HEK293 (cell line): ENCODE results near the gene GNG14.

ENCODE experiments used
- CTCF ChIA-PET: fragments of 350-600 bp; formaldehyde crosslinking; extraction: SDS; loops from one replicate; lab custom pipeline; 2021; ENCODE audit warnings: antibody characterized with exemption; lab: Yijun Ruan, JAX
- POLR2A ChIA-PET: fragments of 300-600 bp; formaldehyde crosslinking; extraction: SDS; loops from one replicate; lab custom pipeline; 2020; ENCODE audit warnings: antibody characterized with exemption, inconsistent platforms; lab: Yijun Ruan, JAX
- H3K27ac ChIP-seq: fragments of 200-500 bp; sonication (Bioruptor generic); 2 replicates; pipeline ENCODE4 v1.5.1; 2014; ENCODE audit warnings: low read depth, low read length, control low read depth, inconsistent platforms; ENCODE audit errors: extremely low read depth
- H3K36me3 ChIP-seq, 2 experiments: fragments of 200-500 bp in 1 of 2; sonication (Bioruptor generic) in 1 of 2; 1 replicate in 1 of 2; 2 replicates in 1 of 2; pipeline ENCODE4 v1.5.1; 2014 to 2017; ENCODE audit warnings: inconsistent platforms in 2 of 2, low read length in 2 of 2; ENCODE audit not compliant: control insufficient read depth in 2 of 2, insufficient read depth in 1 of 2
- H3K4me1 ChIP-seq: fragments of 200-500 bp; sonication (Bioruptor generic); 2 replicates; pipeline ENCODE4 v1.5.1; 2014; ENCODE audit warnings: mild to moderate bottlenecking, low read length, inconsistent platforms; ENCODE audit not compliant: control insufficient read depth, insufficient read depth
- H3K4me3 ChIP-seq: 2 replicates; pipeline ENCODE4 v1.5.1; 2011; ENCODE audit warnings: low read depth, mild to moderate bottlenecking, control low read depth, low read length, moderate library complexity
- H3K9me3 ChIP-seq: fragments of 200-500 bp; sonication (Bioruptor generic); 2 replicates; pipeline ENCODE4 v1.5.1; 2014; ENCODE audit warnings: low read depth, low read length, inconsistent platforms; ENCODE audit not compliant: control insufficient read depth, insufficient read depth
- BCL6B ChIP-seq: fragments of 450-650 bp; formaldehyde crosslinking; IDR thresholded peaks from 2 replicates; pipeline ENCODE4 v1.5.1; 2017; ENCODE audit warnings: missing biosample characterization, missing genetic modification characterization
- SALL2 ChIP-seq: fragments of 450-650 bp; formaldehyde crosslinking; IDR thresholded peaks from 2 replicates; pipeline ENCODE4 v1.5.0; 2017; ENCODE audit warnings: missing biosample characterization, mild to moderate bottlenecking, missing genetic modification characterization, borderline replicate concordance
- TCF7L2 ChIP-seq: IDR thresholded peaks from 2 replicates; pipeline ENCODE4 v1.6.1; 2011; ENCODE audit warnings: low read depth, mild to moderate bottlenecking, inconsistent platforms, low read length, moderate library complexity, borderline replicate concordance
- ZBTB1 ChIP-seq: fragments of 450-650 bp; formaldehyde crosslinking; IDR thresholded peaks from 2 replicates; pipeline ENCODE4 v1.5.1; 2016; ENCODE audit warnings: missing biosample characterization, missing genetic modification characterization
- ZBTB10 ChIP-seq: fragments of 450-650 bp; formaldehyde crosslinking; IDR thresholded peaks from 2 replicates; pipeline ENCODE4 v1.5.1; 2016; ENCODE audit warnings: missing biosample characterization, missing genetic modification characterization
- ZBTB11 ChIP-seq: fragments of 450-650 bp; formaldehyde crosslinking; conservative IDR thresholded peaks from 2 replicates; pipeline ENCODE4 v1.5.1; 2016; ENCODE audit warnings: low read depth, missing biosample characterization, missing genetic modification characterization
- ZFP69B ChIP-seq: fragments of 450-650 bp; formaldehyde crosslinking; IDR thresholded peaks from 2 replicates; pipeline ENCODE4 v1.5.1; 2016; ENCODE audit warnings: missing biosample characterization, missing genetic modification characterization
- ZIC2 ChIP-seq: fragments of 450-650 bp; formaldehyde crosslinking; IDR thresholded peaks from 2 replicates; pipeline ENCODE4 v1.5.1; 2016; ENCODE audit warnings: missing biosample characterization, missing genetic modification characterization
- ZNF132 ChIP-seq: fragments of 450-650 bp; formaldehyde crosslinking; IDR thresholded peaks from 2 replicates; pipeline ENCODE4 v1.5.1; 2017; ENCODE audit warnings: missing biosample characterization, missing genetic modification characterization, borderline replicate concordance
- ZNF148 ChIP-seq: fragments of 450-650 bp; formaldehyde crosslinking; IDR thresholded peaks from 2 replicates; pipeline ENCODE4 v1.5.0; 2017; ENCODE audit warnings: missing biosample characterization, missing genetic modification characterization, borderline replicate concordance
- ZNF214 ChIP-seq: fragments of 450-650 bp; formaldehyde crosslinking; IDR thresholded peaks from 2 replicates; pipeline ENCODE4 v1.5.1; 2017; ENCODE audit warnings: missing biosample characterization, mild to moderate bottlenecking, missing genetic modification characterization, borderline replicate concordance
- ZNF292 ChIP-seq: fragments of 450-650 bp; formaldehyde crosslinking; IDR thresholded peaks from 2 replicates; pipeline ENCODE4 v1.5.1; 2016; ENCODE audit warnings: low read depth, missing biosample characterization, missing genetic modification characterization, borderline replicate concordance
- ZNF354C ChIP-seq: fragments of 450-650 bp; formaldehyde crosslinking; IDR thresholded peaks from 2 replicates; pipeline ENCODE4 v1.5.1; 2016; ENCODE audit warnings: missing biosample characterization, missing genetic modification characterization, low read depth, borderline replicate concordance
- ZNF391 ChIP-seq: fragments of 450-650 bp; formaldehyde crosslinking; IDR thresholded peaks from 2 replicates; pipeline ENCODE4 v1.5.1; 2016; ENCODE audit warnings: low read depth, missing biosample characterization, missing genetic modification characterization, borderline replicate concordance
- ZNF501 ChIP-seq: fragments of 450-650 bp; formaldehyde crosslinking; IDR thresholded peaks from 2 replicates; pipeline ENCODE4 v1.5.1; 2016; ENCODE audit warnings: missing biosample characterization, missing genetic modification characterization
- ZNF560 ChIP-seq: fragments of 450-650 bp; formaldehyde crosslinking; IDR thresholded peaks from 2 replicates; pipeline ENCODE4 v1.5.1; 2017; ENCODE audit warnings: missing biosample characterization, missing genetic modification characterization, borderline replicate concordance
- ZNF585B ChIP-seq: fragments of 450-650 bp; formaldehyde crosslinking; IDR thresholded peaks from 2 replicates; pipeline ENCODE4 v1.5.1; 2016; ENCODE audit warnings: missing biosample characterization, missing genetic modification characterization
- ZNF610 ChIP-seq: fragments of 450-650 bp; formaldehyde crosslinking; IDR thresholded peaks from 2 replicates; pipeline ENCODE4 v1.5.1; 2016; ENCODE audit warnings: missing biosample characterization, missing genetic modification characterization, borderline replicate concordance
- ZNF677 ChIP-seq: fragments of 450-650 bp; IDR thresholded peaks from 2 replicates; pipeline ENCODE4 v1.5.0; 2018; ENCODE audit warnings: missing biosample characterization, mild to moderate bottlenecking, missing genetic modification characterization, moderate library complexity
- ZNF747 ChIP-seq: fragments of 450-650 bp; formaldehyde crosslinking; IDR thresholded peaks from 2 replicates; pipeline ENCODE4 v1.5.1; 2016; ENCODE audit warnings: missing biosample characterization, missing genetic modification characterization
- ZNF76 ChIP-seq: fragments of 450-650 bp; formaldehyde crosslinking; IDR thresholded peaks from 2 replicates; pipeline ENCODE4; 2016; ENCODE audit warnings: low read depth, missing biosample characterization, missing genetic modification characterization, borderline replicate concordance
- ZNF792 ChIP-seq: fragments of 450-650 bp; formaldehyde crosslinking; IDR thresholded peaks from 2 replicates; pipeline ENCODE4 v1.5.1; 2016; ENCODE audit warnings: missing biosample characterization, missing genetic modification characterization
- TF ChIP-seq, protein P1 (sequence below): fragments of 450-650 bp; formaldehyde crosslinking; IDR thresholded peaks from 2 replicates; pipeline ENCODE4 v1.5.1; 2017; ENCODE audit warnings: missing biosample characterization, mild to moderate bottlenecking, missing genetic modification characterization, moderate library complexity

Gene GNG14

DNA sequence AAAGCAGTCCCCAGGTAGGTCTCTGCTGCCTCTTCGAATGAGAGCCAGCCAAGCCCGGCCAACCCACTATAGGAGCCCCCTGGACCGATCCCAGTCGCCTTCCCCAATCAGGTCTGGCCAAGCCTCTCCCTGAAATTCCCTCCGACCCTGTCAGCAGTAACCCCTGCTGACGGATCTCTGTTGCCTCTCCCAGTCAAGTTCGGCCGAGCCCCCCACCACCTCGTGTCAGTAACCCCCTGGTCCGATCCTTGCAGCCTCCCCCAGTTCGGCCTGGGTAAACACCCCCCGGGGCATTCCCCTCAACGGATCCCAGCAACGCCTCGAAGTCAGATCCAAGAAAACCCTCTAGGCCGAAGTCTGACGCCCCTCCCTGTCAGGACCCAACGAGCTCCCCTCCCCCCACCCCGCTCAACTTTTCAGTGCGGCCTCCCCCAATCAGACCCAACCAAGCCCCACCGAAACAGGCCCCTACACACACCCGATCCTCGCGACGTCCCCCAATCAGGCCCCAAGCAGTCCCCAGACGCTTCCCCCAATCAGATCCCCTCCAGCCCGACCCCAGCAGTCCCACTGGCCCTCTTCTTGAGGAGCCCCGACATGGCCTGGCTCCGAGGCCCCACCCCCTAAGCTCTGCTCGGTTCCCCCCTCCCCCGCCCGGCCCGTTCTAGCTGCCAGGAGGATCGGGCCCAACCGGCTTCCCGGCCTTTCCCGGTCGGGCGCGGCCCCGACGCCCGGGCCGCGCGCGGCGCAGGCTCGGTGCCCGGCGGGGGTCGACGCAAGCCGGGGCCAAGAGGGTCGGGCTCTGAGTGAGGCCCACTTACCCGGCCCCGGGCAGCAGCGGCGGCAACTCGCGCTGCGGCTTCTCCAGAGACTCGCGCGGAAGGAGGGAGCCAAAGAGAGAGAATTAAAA is 34.1 kb downstream of the GNG14 start:
- POLR2A ChIA-PET = interaction anchor here (0.6 to 5.1 kb wide), 14 partner anchors 10 to 169 kb away, joined by 3 to 89 read pairs (median 4); partner anchors contain the start of genes FBXW9, GCDH, GET3 and JUNB
- Histone ChIP-seq H3K36me3 (peaks cover 19 to 36% of the 10 kb centered on the region in 2 experiments; a peak in 2 of 3 replicates), H3K9me3 (no peaks in the 10 kb centered on the region), H3K4me1 (no peaks in the 10 kb centered on the region), H3K4me3 (peak overlapping the region; percentile 79), H3K27ac (peak overlapping the region; percentile 97)
- CTCF ChIA-PET = interaction anchor here (0.6 to 3.3 kb wide), 8 partner anchors 12 to 337 kb away, joined by 3 to 19 read pairs (median 4); partner anchors contain the start of gene TRIR
- TF ChIP-seq ZNF214 (tag by site-specific recombination) (no peak), SALL2 (no peak), TCF7L2 (no peak; the same call in 1 of the 2 replicates), ZNF292 (tag by site-specific recombination) (no peak), ZNF132 (tag by site-specific recombination) (no peak), ZNF610 (tag by site-specific recombination) (no peak), ZNF560 (tag by site-specific recombination) (no peak), ZNF76 (tag by site-specific recombination) (peak; percentile 18; the same call in 1 of the 2 replicates), ZNF148 (tag by site-specific recombination) (no peak), ZNF677 (tag by site-specific recombination) (no peak), ZNF585B (tag by site-specific recombination) (no peak), ZNF391 (tag by site-specific recombination) (no peak), BCL6B (tag by site-specific recombination) (no peak), ZFP69B (tag by site-specific recombination) (no peak), ZBTB10 (peak; percentile 46; the same call in 1 of the 2 replicates), ZNF354C (tag by site-specific recombination) (no peak), ZNF501 (tag by site-specific recombination) (0 out of 2 replicates have a peak, but pooled peaks have one; percentile 32), ZBTB11 (0 out of 2 replicates have a peak, but pooled peaks have one; percentile 21), ZNF792 (no peak), ZBTB1 (tag by site-specific recombination) (no peak), ZIC2 (tag by site-specific recombination) (peak; percentile 73), ZNF747 (tag by site-specific recombination) (no peak)
- TF ChIP-seq, protein P1, sequence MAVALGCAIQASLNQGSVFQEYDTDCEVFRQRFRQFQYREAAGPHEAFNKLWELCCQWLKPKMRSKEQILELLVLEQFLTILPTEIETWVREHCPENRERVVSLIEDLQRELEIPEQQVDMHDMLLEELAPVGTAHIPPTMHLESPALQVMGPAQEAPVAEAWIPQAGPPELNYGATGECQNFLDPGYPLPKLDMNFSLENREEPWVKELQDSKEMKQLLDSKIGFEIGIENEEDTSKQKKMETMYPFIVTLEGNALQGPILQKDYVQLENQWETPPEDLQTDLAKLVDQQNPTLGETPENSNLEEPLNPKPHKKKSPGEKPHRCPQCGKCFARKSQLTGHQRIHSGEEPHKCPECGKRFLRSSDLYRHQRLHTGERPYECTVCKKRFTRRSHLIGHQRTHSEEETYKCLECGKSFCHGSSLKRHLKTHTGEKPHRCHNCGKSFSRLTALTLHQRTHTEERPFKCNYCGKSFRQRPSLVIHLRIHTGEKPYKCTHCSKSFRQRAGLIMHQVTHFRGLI (tag by site-specific recombination) = no peak; the same call in none of the 2 replicates
